ENCODE results near the gene ABHD13.
"Not testable (repeated sequence)": the region's sequence is repeated elsewhere in the genome, so short reads cannot be mapped to it uniquely, and the experiment has no call there.

The ABHD13 gene

DNA sequence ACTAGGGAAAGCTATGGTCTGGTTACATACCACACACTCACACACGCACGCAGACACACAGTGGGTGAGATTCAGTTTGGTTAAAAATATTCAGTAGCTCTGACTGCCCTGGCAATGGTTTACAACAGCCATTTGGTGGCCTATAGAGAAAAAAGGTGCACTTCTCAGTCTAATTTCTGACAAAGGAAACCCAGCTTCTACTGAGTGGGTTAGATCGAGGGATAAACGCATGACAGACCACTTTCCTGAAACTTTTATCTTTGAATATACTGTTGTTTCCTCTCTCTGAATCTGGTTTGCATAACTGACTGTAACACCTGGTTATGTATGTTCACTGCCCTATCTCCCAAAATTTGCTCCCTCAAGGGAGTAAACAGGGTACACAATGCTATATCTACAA, 5.3 kb upstream of the ABHD13 start:
- Mint-ChIP-seq H3K4me3 (no peak overlapping the region), H3K27ac (no peak overlapping the region), H3K4me1 (peaks cover 41% of the 10 kb centered on the region), H3K27me3 (peaks cover under 1% of the 10 kb centered on the region), H3K36me3 (peaks cover 28% of the 10 kb centered on the region), H3K9me3 (peaks cover 9% of the 10 kb centered on the region)
- CTCF ChIA-PET: no interaction called here
- DNase-seq: no peak

DNA sequence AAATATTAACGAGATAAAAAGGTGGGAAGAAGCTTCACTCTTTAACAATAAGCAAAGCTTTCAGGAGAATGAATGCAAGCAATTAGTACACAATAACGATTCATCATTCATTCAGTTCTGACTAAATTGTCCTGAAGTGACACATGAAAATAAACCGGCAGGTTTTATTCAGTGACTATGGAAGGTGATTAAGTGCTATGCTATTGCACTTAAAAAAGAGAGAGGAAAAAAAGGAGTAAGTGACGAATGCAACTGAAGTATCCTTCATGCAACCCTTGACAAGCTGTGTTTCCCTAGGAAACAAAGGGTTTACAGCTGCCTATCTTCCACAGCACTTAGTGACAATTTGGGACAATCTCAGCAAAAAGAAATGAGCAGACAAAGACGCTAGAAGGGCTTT, 4.2 kb upstream of the ABHD13 start:
- CTCF ChIA-PET: no interaction called here
- DNase-seq: no peak
- peak overlapping the region; percentile 76 for H3K4me3 Mint-ChIP-seq
- H3K9me3 Mint-ChIP-seq: peaks cover 9% of the 10 kb centered on the region
- peaks cover 5% of the 10 kb centered on the region for H3K27me3 Mint-ChIP-seq
- H3K27ac Mint-ChIP-seq: peak overlapping the region; percentile 58
- peaks cover 43% of the 10 kb centered on the region for H3K4me1 Mint-ChIP-seq
- peaks cover 23% of the 10 kb centered on the region for H3K36me3 Mint-ChIP-seq

DNA sequence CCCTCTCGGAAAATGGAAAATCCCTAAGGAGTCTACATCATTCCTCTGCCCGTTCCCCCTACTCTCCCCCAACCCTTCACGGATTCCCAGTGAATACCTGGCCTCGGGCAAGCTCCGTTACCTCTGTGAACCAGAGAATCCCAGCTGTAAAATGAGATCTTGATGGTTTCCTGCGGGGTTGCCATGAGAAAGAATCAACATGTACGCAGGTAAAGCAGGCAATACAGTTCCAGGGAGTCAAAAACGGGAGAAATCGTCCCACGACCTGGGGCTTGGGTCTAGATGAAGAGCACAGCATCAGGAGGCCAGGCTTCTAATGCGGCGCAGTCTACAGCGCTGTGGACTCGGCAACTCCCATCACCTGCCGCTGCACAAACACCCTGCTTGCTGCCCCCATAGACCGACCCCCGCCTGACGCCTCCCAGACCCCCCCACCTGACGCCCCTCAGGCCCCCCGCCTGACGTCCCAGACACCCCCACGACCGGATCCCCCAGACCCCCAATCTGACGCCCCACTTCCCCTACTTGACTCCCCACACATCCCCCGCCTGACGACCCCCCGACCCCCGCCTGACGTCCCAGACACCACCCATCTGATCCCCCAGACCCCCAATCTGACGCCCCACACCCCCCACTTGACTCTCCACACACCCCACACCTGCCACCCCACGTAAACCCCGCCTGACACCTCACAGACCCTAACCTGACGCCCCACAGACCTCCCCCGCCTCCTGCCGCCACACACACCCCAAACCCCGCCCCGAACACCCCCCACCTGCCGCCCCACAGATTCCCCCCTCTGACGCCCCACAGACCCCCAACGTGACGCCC, 3.5 kb upstream of the ABHD13 start:
- H3K27ac Mint-ChIP-seq: peak overlapping the region; percentile 58
- peaks cover 50% of the 10 kb centered on the region for H3K4me1 Mint-ChIP-seq
- peaks cover 15% of the 10 kb centered on the region for H3K36me3 Mint-ChIP-seq
- peaks cover 5% of the 10 kb centered on the region for H3K9me3 Mint-ChIP-seq
- CTCF ChIA-PET: interaction anchor here (1.0 kb wide), 1 partner anchor 39 kb away, joined by 3 read pairs; no protein-coding TSS in a partner anchor
- peaks cover 5% of the 10 kb centered on the region for H3K27me3 Mint-ChIP-seq
- H3K4me3 Mint-ChIP-seq: peak overlapping the region; percentile 76
- no peak for DNase-seq

DNA sequence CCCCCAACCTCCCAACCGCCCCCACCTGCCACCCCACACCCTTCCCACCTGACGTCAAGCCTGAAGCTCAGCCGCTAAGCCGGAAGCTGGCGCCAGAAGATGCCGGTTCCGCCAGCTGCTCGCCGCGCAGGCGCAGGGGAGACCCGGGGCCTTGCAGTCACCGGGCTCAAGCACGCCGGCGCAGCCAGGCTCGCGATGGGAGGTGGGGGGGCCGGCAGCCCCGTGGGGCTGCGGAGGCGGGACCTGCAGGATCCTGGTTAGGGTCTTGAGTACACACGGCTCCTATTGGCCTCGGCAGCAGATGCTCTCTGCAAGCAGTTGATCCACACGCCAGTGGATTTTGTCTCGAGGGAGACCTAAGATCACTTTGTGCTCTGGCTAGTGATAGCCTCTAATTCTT, 2.8 kb upstream of the ABHD13 start, which contains the start of gene LIG4:
Gene LIG4 (minus strand): TSS at position 101 of the 400 bp plus-strand sequence. CDS start 4,268 bp downstream, outside the sequence.
- peak within 1 kb of the TSS; percentile 76 for H3K4me3 Mint-ChIP-seq
- no peaks in the 10 kb centered on the region for H3K9me3 Mint-ChIP-seq
- H3K36me3 Mint-ChIP-seq: peaks cover 11% of the 10 kb centered on the region
- peak; percentile 95 for DNase-seq
- CTCF ChIA-PET: interaction anchor here (1.0 kb wide), 1 partner anchor 40 kb away, joined by 3 read pairs; no protein-coding TSS in a partner anchor
- peaks cover 5% of the 10 kb centered on the region for H3K27me3 Mint-ChIP-seq
- peak within 1 kb of the TSS; percentile 86 for H3K27ac Mint-ChIP-seq
- peaks cover 58% of the 10 kb centered on the region for H3K4me1 Mint-ChIP-seq

DNA sequence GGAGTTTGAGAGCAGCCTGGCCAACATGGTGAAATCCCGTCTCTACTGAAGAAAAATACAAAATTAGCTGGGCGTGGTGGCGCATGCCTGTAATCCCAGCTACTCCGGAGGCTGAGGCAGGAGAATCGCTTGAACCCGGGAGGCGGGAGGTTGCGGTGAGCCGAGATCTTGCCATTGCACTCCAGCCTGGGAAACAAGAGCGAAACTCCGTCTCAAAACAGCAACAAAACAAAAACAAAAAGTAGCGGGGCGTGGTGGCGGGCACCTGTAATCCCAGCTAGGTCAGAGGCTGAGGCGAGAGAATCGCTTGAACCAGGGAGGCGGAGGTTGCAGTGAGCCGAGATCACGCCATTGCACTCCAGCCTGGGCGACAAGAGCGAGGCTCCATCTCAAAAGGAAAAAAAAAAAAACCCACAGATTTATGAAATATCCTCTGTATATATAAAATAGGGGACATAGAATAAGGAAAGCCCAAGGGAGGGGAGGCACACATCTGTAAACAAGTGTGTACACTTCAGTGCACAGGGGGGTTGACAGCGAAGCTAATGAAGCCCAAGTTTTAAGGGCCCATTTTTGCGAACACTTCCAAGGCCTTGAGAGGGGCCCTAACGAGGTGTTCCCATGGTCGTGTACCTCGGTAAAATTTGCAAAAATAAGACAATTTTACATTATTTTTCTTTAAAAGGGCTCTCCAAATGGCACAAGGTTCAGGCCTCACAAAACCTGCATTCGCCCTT, 717 bp upstream of the ABHD13 start:
- H3K27me3 Mint-ChIP-seq, DNase-seq, H3K36me3 Mint-ChIP-seq, H3K9me3 Mint-ChIP-seq, CTCF ChIA-PET: not testable (repeated sequence)
- Mint-ChIP-seq H3K27ac (peak overlapping the region; percentile 94), H3K4me3 (peak overlapping the region; percentile 93), H3K4me1 (peaks cover 66% of the 10 kb centered on the region)

DNA sequence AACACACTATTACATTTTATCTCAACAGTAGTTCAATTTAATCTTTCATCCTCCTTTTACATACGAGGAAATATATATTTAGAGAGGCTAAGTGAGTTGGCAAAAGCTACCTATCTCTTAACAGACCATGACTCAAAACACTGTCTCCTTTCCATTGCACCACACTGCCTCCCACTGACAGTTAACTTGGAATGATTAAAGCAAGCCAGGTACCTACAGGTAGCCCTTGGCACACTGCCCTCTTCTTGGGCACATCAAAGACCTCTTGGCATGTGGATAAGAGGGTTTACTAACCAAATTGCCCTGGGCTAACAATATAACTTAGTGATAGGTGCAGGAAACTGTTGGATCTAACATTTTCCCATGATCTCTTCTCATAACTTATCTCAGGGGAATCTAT, 1.8 kb downstream of the ABHD13 start:
- peaks cover 5% of the 10 kb centered on the region for H3K27me3 Mint-ChIP-seq
- CTCF ChIA-PET: interaction anchor here (1.0 to 2.1 kb wide), 2 partner anchors 42 to 51 kb away, joined by 3 to 8 read pairs; no protein-coding TSS in a partner anchor
- H3K9me3 Mint-ChIP-seq: no peaks in the 10 kb centered on the region
- DNase-seq: no peak
- peak overlapping the region; percentile 93 for H3K4me3 Mint-ChIP-seq
- H3K4me1 Mint-ChIP-seq: peaks cover 53% of the 10 kb centered on the region
- H3K27ac Mint-ChIP-seq: peak overlapping the region; percentile 75
- peaks cover 7% of the 10 kb centered on the region for H3K36me3 Mint-ChIP-seq

DNA sequence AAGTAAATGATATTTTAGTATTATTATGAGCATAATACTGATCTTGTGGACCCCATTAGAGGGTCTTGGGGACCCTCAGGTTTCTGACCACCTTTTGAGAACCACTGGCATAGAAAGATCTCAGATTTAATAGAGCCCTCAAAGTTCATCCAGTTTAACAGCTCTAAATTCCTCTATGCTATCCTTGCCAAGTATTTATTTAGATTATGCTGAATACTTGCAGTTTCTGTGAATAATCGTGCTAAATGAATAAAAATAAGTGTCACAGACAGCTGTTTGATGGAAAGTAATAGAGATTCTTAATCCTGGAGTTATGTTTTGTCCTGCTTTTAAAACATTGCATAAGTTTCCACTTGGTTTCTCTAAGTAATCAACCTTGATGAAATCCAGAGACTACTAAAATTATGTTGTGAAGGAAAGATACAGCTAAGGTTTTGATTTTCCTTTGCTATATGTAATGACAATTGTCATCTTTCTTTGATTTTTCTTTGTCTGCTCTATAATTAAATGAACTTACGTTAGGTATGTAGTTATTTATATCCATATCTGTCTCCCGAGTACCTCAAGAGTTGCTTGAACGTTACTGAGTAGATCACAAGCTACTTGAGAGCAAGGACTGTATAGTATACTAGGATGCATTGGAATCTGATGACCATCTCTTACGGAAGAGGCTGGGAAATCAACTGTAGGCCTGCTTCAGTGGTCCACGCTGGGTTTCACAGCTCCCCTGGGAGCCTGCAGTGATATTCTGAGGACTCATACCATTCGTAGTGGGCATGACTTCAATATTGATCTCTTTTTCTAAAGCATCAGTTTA, 5.7 kb downstream of the ABHD13 start:
- Mint-ChIP-seq H3K4me3 (no peak overlapping the region), H3K36me3 (peaks cover 6% of the 10 kb centered on the region), H3K4me1 (peaks cover 58% of the 10 kb centered on the region), H3K9me3 (no peaks in the 10 kb centered on the region), H3K27ac (peak overlapping the region; percentile 68), H3K27me3 (no peaks in the 10 kb centered on the region)
- DNase-seq: no peak
- CTCF ChIA-PET: interaction anchor here (1.0 to 1.1 kb wide), 3 partner anchors 8 to 671 kb away, joined by 3 to 6 read pairs (median 4); no protein-coding TSS in a partner anchor

DNA sequence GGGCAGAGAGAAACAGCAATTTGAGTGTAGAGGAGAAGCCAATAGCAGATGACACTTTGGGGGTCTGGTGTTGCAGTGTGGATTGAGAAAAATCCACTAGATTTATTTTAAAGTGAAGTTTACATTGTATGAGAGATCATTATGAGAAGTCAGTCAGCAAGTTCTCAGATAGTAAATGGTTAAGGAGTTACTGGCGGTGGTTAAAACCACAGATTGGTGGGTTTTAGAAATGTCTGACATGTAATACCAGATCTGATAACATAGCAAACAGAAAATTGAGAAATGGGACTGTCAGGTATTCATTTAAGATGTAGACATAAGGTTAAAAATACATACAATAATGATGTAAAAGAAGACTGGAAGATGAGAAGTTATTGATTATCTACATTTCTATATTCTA, 7.2 kb downstream of the ABHD13 start:
- CTCF ChIA-PET: interaction anchor here (1.2 kb wide), 1 partner anchor 44 kb away, joined by 4 read pairs; the partner anchor contains the start of gene TNFSF13B
- Mint-ChIP-seq H3K27me3 (no peaks in the 10 kb centered on the region), H3K4me1 (peaks cover 42% of the 10 kb centered on the region), H3K9me3 (no peaks in the 10 kb centered on the region), H3K4me3 (no peak overlapping the region), H3K27ac (no peak overlapping the region), H3K36me3 (peaks cover 15% of the 10 kb centered on the region)
- DNase-seq: no peak

DNA sequence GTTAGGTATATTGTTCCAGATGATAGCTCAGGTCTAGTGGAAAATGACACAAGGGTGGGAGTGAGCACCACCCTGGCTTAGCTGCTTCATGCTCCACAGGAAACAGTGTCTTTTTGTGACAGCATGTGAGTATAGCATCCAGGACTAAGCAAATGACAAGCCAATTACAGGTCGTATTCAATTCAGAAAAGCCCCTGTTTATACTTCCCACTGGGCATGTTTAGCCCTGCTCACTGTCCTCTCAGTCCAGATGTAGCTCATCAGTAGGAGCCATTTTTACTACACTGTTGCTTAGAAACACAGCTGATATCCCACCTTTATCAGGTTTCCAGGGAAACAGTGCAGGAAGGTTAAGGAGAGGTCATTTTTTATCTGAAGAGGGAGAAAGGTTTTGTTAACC, 8.0 kb downstream of the ABHD13 start:
- H3K9me3 Mint-ChIP-seq: no peaks in the 10 kb centered on the region
- peaks cover 37% of the 10 kb centered on the region for H3K4me1 Mint-ChIP-seq
- CTCF ChIA-PET: interaction anchor here (1.0 to 1.2 kb wide), 2 partner anchors 44 to 116 kb away, joined by 3 to 4 read pairs; partner anchors contain the start of gene TNFSF13B
- no peaks in the 10 kb centered on the region for H3K27me3 Mint-ChIP-seq
- H3K36me3 Mint-ChIP-seq: peaks cover 14% of the 10 kb centered on the region
- no peak for DNase-seq
- H3K4me3 Mint-ChIP-seq: no peak overlapping the region
- no peak overlapping the region for H3K27ac Mint-ChIP-seq

DNA sequence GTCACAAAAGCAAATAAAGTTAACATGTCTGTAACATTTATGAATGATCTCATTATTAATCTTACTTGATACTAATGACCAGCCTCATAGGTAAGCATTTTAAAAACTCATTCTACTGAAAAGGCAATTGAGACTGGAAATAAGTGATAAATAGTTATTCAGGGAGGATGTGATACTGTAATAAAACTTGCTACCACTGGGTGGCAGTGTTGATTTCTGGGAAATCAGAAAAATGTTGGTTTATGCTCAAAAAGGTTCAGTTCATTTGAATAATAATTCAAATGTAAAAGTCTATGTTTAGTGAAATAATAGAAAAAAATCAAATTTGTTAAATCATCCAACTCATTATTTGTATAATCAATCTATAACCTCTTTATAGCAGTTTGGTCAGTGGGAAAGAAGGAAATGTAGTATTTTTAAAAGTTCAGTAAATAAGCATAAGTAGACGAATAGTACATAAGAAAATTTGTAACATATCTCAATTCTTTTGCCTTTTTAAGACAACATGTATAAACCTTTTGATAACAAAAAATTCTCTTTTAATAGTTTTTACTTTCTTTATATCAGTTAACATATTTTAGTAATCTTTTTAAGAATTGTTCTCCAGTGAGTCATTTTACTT, 9.6 kb downstream of the ABHD13 start:
- CTCF ChIA-PET: interaction anchor here (0.6 kb wide), 2 partner anchors 42 to 656 kb away, joined by 3 read pairs; no protein-coding TSS in a partner anchor
- Mint-ChIP-seq H3K9me3 (no peaks in the 10 kb centered on the region), H3K27ac (no peak overlapping the region), H3K4me3 (no peak overlapping the region), H3K36me3 (peaks cover 17% of the 10 kb centered on the region), H3K27me3 (no peaks in the 10 kb centered on the region), H3K4me1 (peaks cover 31% of the 10 kb centered on the region)
- peak; percentile 37 for DNase-seq

DNA sequence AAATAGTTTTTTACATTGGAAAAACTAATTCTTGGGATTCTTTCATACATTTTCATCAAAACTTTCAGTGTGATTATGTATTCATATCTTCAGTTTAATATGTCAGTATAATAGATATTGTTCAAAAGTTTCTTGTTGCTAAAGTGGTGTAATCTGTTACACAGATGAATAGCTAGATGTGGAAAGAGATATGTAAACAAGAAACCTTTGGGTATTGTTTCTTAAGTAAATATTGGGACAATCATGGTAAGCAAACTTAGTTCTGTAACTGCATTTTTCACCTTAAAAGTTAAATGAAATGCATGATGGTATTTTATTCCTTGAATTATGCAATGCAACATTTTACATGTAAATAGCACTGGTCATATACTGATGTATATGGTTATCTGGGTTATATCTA, 12.2 kb downstream of the ABHD13 start:
- H3K36me3 Mint-ChIP-seq: peaks cover 23% of the 10 kb centered on the region
- H3K27me3 Mint-ChIP-seq: no peaks in the 10 kb centered on the region
- DNase-seq: no peak
- CTCF ChIA-PET: no interaction called here
- H3K9me3 Mint-ChIP-seq: no peaks in the 10 kb centered on the region
- H3K4me1 Mint-ChIP-seq: peaks cover 22% of the 10 kb centered on the region
- no peak overlapping the region for H3K4me3 Mint-ChIP-seq
- no peak overlapping the region for H3K27ac Mint-ChIP-seq

DNA sequence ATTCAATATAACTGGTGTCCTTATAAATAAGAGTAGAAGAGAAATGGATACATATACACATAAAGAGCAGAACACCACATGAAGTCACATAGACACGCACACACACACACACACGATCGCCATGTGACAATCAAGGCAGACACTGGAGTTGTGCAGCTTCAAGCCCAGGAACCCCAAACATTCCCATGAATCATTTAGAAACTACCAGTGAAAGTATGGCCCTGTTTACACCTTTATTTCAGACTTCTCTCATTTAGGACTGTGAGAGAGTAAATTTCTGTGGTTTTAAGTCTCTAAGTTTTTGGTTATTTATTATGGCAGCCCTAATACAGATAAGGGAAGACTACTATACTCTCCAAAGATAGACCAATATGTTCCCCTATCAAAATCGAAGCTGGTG, 31.0 kb downstream of the ABHD13 start:
- Mint-ChIP-seq H3K27me3 (no peaks in the 10 kb centered on the region), H3K4me1 (no peaks in the 10 kb centered on the region), H3K9me3 (peaks cover 15% of the 10 kb centered on the region), H3K4me3 (no peak overlapping the region), H3K36me3 (peaks cover 1% of the 10 kb centered on the region), H3K27ac (no peak overlapping the region)
- CTCF ChIA-PET: no interaction called here
- no peak for DNase-seq

DNA sequence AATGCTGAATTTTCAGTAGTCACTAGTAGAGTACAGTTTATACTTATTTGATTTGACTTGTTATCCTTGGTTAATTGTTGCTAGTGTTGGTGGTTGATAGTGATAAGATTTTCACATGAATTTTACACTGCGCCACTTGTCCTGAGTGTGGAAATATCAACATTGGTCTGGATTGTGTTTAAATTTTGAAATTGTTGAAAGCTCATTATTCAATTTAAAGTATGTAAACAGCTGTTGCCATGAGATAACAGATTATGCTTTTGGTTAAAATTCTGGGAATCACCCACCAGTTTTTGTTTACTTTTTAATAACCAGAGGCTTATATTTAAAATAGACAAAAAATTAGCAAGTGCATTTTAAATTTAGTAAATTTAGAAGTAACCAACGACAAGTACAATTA, 39.1 kb downstream of the ABHD13 start:
- no peak for DNase-seq
- CTCF ChIA-PET: no interaction called here
- H3K36me3 Mint-ChIP-seq: no peaks in the 10 kb centered on the region
- no peak overlapping the region for H3K4me3 Mint-ChIP-seq
- no peaks in the 10 kb centered on the region for H3K4me1 Mint-ChIP-seq
- H3K9me3 Mint-ChIP-seq: no peaks in the 10 kb centered on the region
- no peaks in the 10 kb centered on the region for H3K27me3 Mint-ChIP-seq
- no peak overlapping the region for H3K27ac Mint-ChIP-seq
